Neural cell (in vitro differentiated cells): ENCODE measurements around the gene ARFRP1. TPM values are rescaled to one million over a fixed set of nuclear protein-coding genes. Genes with fewer than 3 reads are reported as not detected.

Experiments used
- H2AFZ ChIP-seq: fragments of 200-600, 300-800 bp; sonication (generic), shearing (Covaris generic); 2 replicates; pipeline ENCODE4 v1.6.0; 2014; ENCODE audit warnings: low read depth, mild to moderate bottlenecking, antibody characterized with exemption, low read length, moderate library complexity
- H3F3A ChIP-seq: fragments of 200-600 bp; shearing (Covaris generic); 2 replicates; pipeline ENCODE4 v1.6.1; 2016; ENCODE audit warnings: mild to moderate bottlenecking, moderate library complexity, mixed read lengths, antibody characterized with exemption, low read length; ENCODE audit not compliant: insufficient read depth, poor library complexity, severe bottlenecking
- H3K27ac ChIP-seq: fragments of 200-600, 300-800 bp; sonication (generic), shearing (Covaris generic); 2 replicates; pipeline ENCODE4 v1.5.1; 2014; ENCODE audit warnings: mild to moderate bottlenecking, low read length, moderate library complexity
- H3K27me3 ChIP-seq: fragments of 300-800, 200-600 bp; sonication (generic), shearing (Covaris generic); 2 replicates; pipeline ENCODE4 v1.6.0; 2014; ENCODE audit warnings: mild to moderate bottlenecking, low read depth, low read length, moderate library complexity; ENCODE audit not compliant: insufficient read depth
- H3K36me3 ChIP-seq: fragments of 300-800, 200-600 bp; sonication (generic), shearing (Covaris generic); 2 replicates; pipeline ENCODE4 v1.5.1; 2014; ENCODE audit warnings: mild to moderate bottlenecking, antibody characterized with exemption, low read length, moderate library complexity; ENCODE audit not compliant: insufficient read depth
- H3K4me2 ChIP-seq: fragments of 300-800, 200-600 bp; sonication (generic), shearing (Covaris generic); 2 replicates; pipeline ENCODE4 v1.6.0; 2014; ENCODE audit warnings: mild to moderate bottlenecking, low read length
- H3K4me3 ChIP-seq: fragments of 300-800, 200-600 bp; sonication (generic), shearing (Covaris generic); 2 replicates; pipeline ENCODE4 v1.5.1; 2014; ENCODE audit warnings: mild to moderate bottlenecking, low read length, moderate library complexity
- H3K79me2 ChIP-seq: fragments of 200-600 bp; shearing (Covaris generic); replicated peaks from 2 replicates; pipeline ENCODE4 v1.6.0; 2014; ENCODE audit warnings: mild to moderate bottlenecking, low read length, moderate library complexity; ENCODE audit not compliant: insufficient read depth
- H3K9ac ChIP-seq: fragments of 300-800, 200-600 bp; sonication (generic), shearing (Covaris generic); 2 replicates; pipeline ENCODE4 v1.6.1; 2016; ENCODE audit warnings: mild to moderate bottlenecking, low read length, mixed read lengths
- H3K9me2 ChIP-seq: fragments of 200-600 bp; shearing (Covaris generic); 2 replicates; pipeline ENCODE4 v1.6.1; 2016; ENCODE audit warnings: mild to moderate bottlenecking, low read length, mixed read lengths; ENCODE audit not compliant: insufficient read depth
- H3K9me3 ChIP-seq: fragments of 200-600, 300-800 bp; sonication (generic), shearing (Covaris generic); 2 replicates; pipeline ENCODE4 v1.6.1; 2016; ENCODE audit warnings: mild to moderate bottlenecking, mixed run types, low read length, moderate library complexity, mixed read lengths
- H4K20me1 ChIP-seq: fragments of 200-600 bp; shearing (Covaris generic); 2 replicates; pipeline ENCODE4 v1.6.1; 2016; ENCODE audit warnings: mild to moderate bottlenecking, mixed run types; ENCODE audit not compliant: insufficient read depth
- EP300 ChIP-seq: fragments of 450-650 bp; conservative IDR thresholded peaks from 2 replicates; pipeline ENCODE4 v1.6.1; 2014; ENCODE audit warnings: antibody characterized with exemption, mild to moderate bottlenecking, moderate library complexity; ENCODE audit not compliant: poor library complexity, severe bottlenecking
- EZH2 ChIP-seq: fragments of 200-600, 300-800 bp; shearing (Covaris generic), sonication (generic); IDR thresholded peaks from 2 replicates; pipeline ENCODE4 v1.6.1; 2014; ENCODE audit warnings: antibody characterized with exemption, low read length, borderline replicate concordance, mild to moderate bottlenecking; ENCODE audit not compliant: insufficient read depth, poor library complexity, severe bottlenecking
- MXI1 ChIP-seq: fragments of 450-650 bp; conservative IDR thresholded peaks from 2 replicates; pipeline ENCODE4 v1.6.1; 2014; ENCODE audit warnings: antibody characterized with exemption, mild to moderate bottlenecking; ENCODE audit not compliant: poor library complexity, severe bottlenecking
- POLR2AphosphoS5 ChIP-seq: IDR thresholded peaks from 2 replicates; pipeline ENCODE4 v1.6.1; 2012
- RAD21 ChIP-seq: fragments of 450-650 bp; conservative IDR thresholded peaks from 2 replicates; pipeline ENCODE4 v1.6.1; 2014; ENCODE audit warnings: antibody characterized with exemption, mild to moderate bottlenecking, moderate library complexity
- REST ChIP-seq: IDR thresholded peaks from 2 replicates; pipeline ENCODE4 v1.6.1; 2012; ENCODE audit warnings: borderline replicate concordance
- SMC3 ChIP-seq: fragments of 450-650 bp; conservative IDR thresholded peaks from 2 replicates; pipeline ENCODE4 v1.6.1; 2014; ENCODE audit warnings: antibody characterized with exemption, mild to moderate bottlenecking, moderate library complexity; ENCODE audit not compliant: poor library complexity
- TAF1 ChIP-seq: IDR thresholded peaks from 2 replicates; pipeline ENCODE4 v1.6.1; 2012; ENCODE audit warnings: low read depth
- polyA plus RNA-seq: library from polyadenylated mRNA; depleted of rRNA; stranded (reverse); fragments of >200 nt; gene quantifications from 2 replicates; pipeline ENCODE4 v1.2.3, GENCODE V29; 2014
- TF ChIP-seq, protein P1 (sequence below): fragments of 450-650 bp; IDR thresholded peaks from 2 replicates; pipeline ENCODE4 v1.5.1; 2014; ENCODE audit warnings: antibody characterized with exemption, mild to moderate bottlenecking, moderate library complexity; ENCODE audit not compliant: poor library complexity, severe bottlenecking

Gene ARFRP1
- polyA plus RNA-seq, 1 donor from 2014 or later = 70.9 TPM

GRCh38 chr20:63688228-63689045 lies 19.3 kb downstream of the ARFRP1 start:
- Histone ChIP-seq H3K9me3 (no peaks in the 10 kb centered on the region), H3K9ac (no peak overlapping the region), H3K27me3 (no peaks in the 10 kb centered on the region), H3K79me2 (no peaks in the 10 kb centered on the region), H3F3A (no peaks in the 10 kb centered on the region), H2AFZ (no peak overlapping the region), H3K4me2 (no peak overlapping the region), H3K9me2 (no peaks in the 10 kb centered on the region), H4K20me1 (no peaks in the 10 kb centered on the region), H3K27ac (no peak overlapping the region), H3K36me3 (no peaks in the 10 kb centered on the region), H3K4me3 (no peak overlapping the region)
- TF ChIP-seq, protein P1, sequence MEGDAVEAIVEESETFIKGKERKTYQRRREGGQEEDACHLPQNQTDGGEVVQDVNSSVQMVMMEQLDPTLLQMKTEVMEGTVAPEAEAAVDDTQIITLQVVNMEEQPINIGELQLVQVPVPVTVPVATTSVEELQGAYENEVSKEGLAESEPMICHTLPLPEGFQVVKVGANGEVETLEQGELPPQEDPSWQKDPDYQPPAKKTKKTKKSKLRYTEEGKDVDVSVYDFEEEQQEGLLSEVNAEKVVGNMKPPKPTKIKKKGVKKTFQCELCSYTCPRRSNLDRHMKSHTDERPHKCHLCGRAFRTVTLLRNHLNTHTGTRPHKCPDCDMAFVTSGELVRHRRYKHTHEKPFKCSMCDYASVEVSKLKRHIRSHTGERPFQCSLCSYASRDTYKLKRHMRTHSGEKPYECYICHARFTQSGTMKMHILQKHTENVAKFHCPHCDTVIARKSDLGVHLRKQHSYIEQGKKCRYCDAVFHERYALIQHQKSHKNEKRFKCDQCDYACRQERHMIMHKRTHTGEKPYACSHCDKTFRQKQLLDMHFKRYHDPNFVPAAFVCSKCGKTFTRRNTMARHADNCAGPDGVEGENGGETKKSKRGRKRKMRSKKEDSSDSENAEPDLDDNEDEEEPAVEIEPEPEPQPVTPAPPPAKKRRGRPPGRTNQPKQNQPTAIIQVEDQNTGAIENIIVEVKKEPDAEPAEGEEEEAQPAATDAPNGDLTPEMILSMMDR = no peak
- no peak for TF ChIP-seq POLR2AphosphoS5
- no peak for TF ChIP-seq EZH2
- no peak for TF ChIP-seq EP300
- no peak for TF ChIP-seq RAD21

GRCh38 chr20:63687419-63688178 lies 20.2 kb downstream of the ARFRP1 start:
- H3F3A ChIP-seq = no peaks in the 10 kb centered on the region
- no peak overlapping the region for H3K27ac ChIP-seq
- no peaks in the 10 kb centered on the region for H3K9me2 ChIP-seq
- H3K9me3 ChIP-seq = no peaks in the 10 kb centered on the region
- no peaks in the 10 kb centered on the region for H4K20me1 ChIP-seq
- H3K4me3 ChIP-seq = no peak overlapping the region
- H3K4me2 ChIP-seq = no peak overlapping the region
- no peaks in the 10 kb centered on the region for H3K27me3 ChIP-seq
- H3K79me2 ChIP-seq = no peaks in the 10 kb centered on the region
- no peaks in the 10 kb centered on the region for H3K36me3 ChIP-seq
- no peak overlapping the region for H2AFZ ChIP-seq
- H3K9ac ChIP-seq = no peak overlapping the region
- TF ChIP-seq, protein P1 = no peak
- no peak for TF ChIP-seq EZH2
- TF ChIP-seq SMC3 = no peak
- no peak for TF ChIP-seq TAF1
- no peak for TF ChIP-seq EP300
- no peak for TF ChIP-seq POLR2AphosphoS5
- no peak for TF ChIP-seq RAD21
- no peak for TF ChIP-seq REST
- TF ChIP-seq MXI1 = no peak
